ENCODE measurements around the gene COG7. TPM values are rescaled to one million over a fixed set of nuclear protein-coding genes. Genes with fewer than 3 reads are reported as not detected.

Gene COG7
- total RNA-seq, 1 experiment from 2014 or later, result 17.9 TPM

DNA sequence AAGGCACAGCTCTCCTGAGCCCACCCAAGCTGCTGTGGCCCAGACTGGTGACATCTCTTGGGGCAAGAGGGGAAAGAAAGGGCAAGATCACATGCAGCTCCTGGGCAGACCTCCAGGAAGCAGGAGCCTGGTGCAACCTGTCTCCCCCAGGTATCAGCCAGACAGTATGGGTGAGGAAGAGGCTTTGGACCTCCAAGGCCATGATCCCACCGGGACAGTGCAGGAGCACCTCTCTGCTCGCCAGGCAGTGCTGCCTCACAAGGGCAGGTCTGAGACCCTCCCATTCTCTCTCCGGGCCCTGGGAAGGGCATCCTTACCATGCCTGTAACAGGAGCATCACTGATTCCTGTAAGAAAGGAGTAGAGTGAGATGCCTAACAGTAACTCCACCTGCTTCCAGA is 25.6 kb upstream of the COG7 start:
- no peak overlapping the region for H3K18ac ChIP-seq (ENCODE audit: insufficient read length, low read depth, low read length)
- no peak overlapping the region for H4K91ac ChIP-seq (ENCODE audit: insufficient read length, low read depth, low read length)
- H2AK5ac ChIP-seq (ENCODE audit: insufficient read length, low read length), result no peak overlapping the region
- H4K20me1 ChIP-seq (ENCODE audit: control insufficient read depth, insufficient read depth, insufficient read length), result no peaks in the 10 kb centered on the region
- no peak for DNase-seq
- Mint-ChIP-seq H3K9me3 (no peaks in the 10 kb centered on the region), H3K27me3 (ENCODE audit: low read depth) (no peaks in the 10 kb centered on the region), H3K36me3 (ENCODE audit: insufficient read depth in 1 of 3, low read depth in 3 of 3) (peaks cover 59 to 99% (median 96%) of the 10 kb centered on the region in 3 experiments; a peak in 6 of 7 replicates), H3K4me3 (no peak overlapping the region), H3K4me1 (no peaks in the 10 kb centered on the region), H3K27ac (no peak overlapping the region)
- no CpG with 5 or more reads among the region's 3 CpGs for WGBS (ENCODE audit: extremely low coverage, insufficient read length, low lambda C conversion rate)
- no peak overlapping the region for H3K14ac ChIP-seq (ENCODE audit: insufficient read depth, low read length)
- H2AFZ ChIP-seq (ENCODE audit: low read length), result no peak overlapping the region
- H3K23ac ChIP-seq (ENCODE audit: insufficient read length, low read depth, low read length), result no peak overlapping the region
- no peak overlapping the region for H4K8ac ChIP-seq (replicated peaks; ENCODE audit: insufficient read length, low read depth, low read length)
- no peak overlapping the region for H3K4ac ChIP-seq (ENCODE audit: low read depth, low read length)
- no peaks in the 10 kb centered on the region for H3K4me1 ChIP-seq (ENCODE audit: insufficient read depth, low read length)
- H3K4me2 ChIP-seq (ENCODE audit: insufficient read depth, insufficient read length, low read length), result no peak overlapping the region
- H2BK120ac ChIP-seq (ENCODE audit: low read depth, low read length, poor library complexity, severe bottlenecking), result no peak overlapping the region
- no peak overlapping the region for H3K27ac ChIP-seq (ENCODE audit: insufficient read length, low read depth, low read length)
- H3K79me2 ChIP-seq (ENCODE audit: insufficient read depth, low read length), result no peaks in the 10 kb centered on the region
- H3T11ph ChIP-seq (ENCODE audit: low read length), result no peak overlapping the region
- H2BK20ac ChIP-seq (ENCODE audit: low read depth, low read length, poor library complexity, severe bottlenecking), result no peak overlapping the region
- no peak overlapping the region for H3K9ac ChIP-seq (ENCODE audit: extremely low read depth, insufficient read length, low read length)
- H2BK12ac ChIP-seq (ENCODE audit: insufficient read length, low read depth, low read length), result no peak overlapping the region
- no peak overlapping the region for H2BK5ac ChIP-seq (ENCODE audit: insufficient read length, low read length)
- H3K23me2 ChIP-seq (ENCODE audit: insufficient read length, low read depth, low read length, poor library complexity, severe bottlenecking), result no peaks in the 10 kb centered on the region
- no peaks in the 10 kb centered on the region for H3K79me1 ChIP-seq (ENCODE audit: insufficient read depth, low read depth, low read length, poor library complexity, severe bottlenecking)
- TF ChIP-seq, protein P1, sequence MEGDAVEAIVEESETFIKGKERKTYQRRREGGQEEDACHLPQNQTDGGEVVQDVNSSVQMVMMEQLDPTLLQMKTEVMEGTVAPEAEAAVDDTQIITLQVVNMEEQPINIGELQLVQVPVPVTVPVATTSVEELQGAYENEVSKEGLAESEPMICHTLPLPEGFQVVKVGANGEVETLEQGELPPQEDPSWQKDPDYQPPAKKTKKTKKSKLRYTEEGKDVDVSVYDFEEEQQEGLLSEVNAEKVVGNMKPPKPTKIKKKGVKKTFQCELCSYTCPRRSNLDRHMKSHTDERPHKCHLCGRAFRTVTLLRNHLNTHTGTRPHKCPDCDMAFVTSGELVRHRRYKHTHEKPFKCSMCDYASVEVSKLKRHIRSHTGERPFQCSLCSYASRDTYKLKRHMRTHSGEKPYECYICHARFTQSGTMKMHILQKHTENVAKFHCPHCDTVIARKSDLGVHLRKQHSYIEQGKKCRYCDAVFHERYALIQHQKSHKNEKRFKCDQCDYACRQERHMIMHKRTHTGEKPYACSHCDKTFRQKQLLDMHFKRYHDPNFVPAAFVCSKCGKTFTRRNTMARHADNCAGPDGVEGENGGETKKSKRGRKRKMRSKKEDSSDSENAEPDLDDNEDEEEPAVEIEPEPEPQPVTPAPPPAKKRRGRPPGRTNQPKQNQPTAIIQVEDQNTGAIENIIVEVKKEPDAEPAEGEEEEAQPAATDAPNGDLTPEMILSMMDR (conservative IDR thresholded peaks at IDR 0.05), result no peak
- no peak overlapping the region for H2BK15ac ChIP-seq (ENCODE audit: low read depth, low read length)
- no peak overlapping the region for H4K5ac ChIP-seq (ENCODE audit: insufficient read length, low read depth, low read length)
- H3K56ac ChIP-seq (ENCODE audit: insufficient read length, low read depth, low read length), result no peak overlapping the region
- no peaks in the 10 kb centered on the region for H3K27me3 ChIP-seq (ENCODE audit: insufficient read depth, low read length)
- no peaks in the 10 kb centered on the region for H3K9me3 ChIP-seq (ENCODE audit: control insufficient read depth, low read depth, low read length)

All from H9 (cell line).